Hindlimb muscle (tissue), 1 donor: Measurements from ENCODE around the gene KISS1R. TPM values are rescaled to one million over a fixed set of nuclear protein-coding genes. Genes with fewer than 3 reads are reported as not detected.
"Not testable (repeated sequence)": the region's sequence is repeated elsewhere in the genome, so short reads cannot be mapped to it uniquely, and the experiment has no call there.

Source experiments
- DNase-seq: peaks from one replicate; pipeline ENCODE4 v3.0.0-alpha.2; 2013
- polyA plus RNA-seq: library from polyadenylated mRNA; unstranded; fragments of 120-200 nt; gene quantifications from one replicate; pipeline ENCODE4 v1.2.1, GENCODE V29; 2013; ENCODE audit not compliant: insufficient read length

KISS1R gene
- not detected for polyA plus RNA-seq

- DNase-seq = no peak
Measured at GRCh38 chr19:917323-918151, at the start of gene KISS1R. Gene KISS1R (plus strand): TSS chr19:917333. CDS start chr19:917503, 170 bp downstream.

- DNase-seq = no peak
Measured at GRCh38 chr19:867855-868457, 49.2 kb upstream of the KISS1R start.

DNA sequence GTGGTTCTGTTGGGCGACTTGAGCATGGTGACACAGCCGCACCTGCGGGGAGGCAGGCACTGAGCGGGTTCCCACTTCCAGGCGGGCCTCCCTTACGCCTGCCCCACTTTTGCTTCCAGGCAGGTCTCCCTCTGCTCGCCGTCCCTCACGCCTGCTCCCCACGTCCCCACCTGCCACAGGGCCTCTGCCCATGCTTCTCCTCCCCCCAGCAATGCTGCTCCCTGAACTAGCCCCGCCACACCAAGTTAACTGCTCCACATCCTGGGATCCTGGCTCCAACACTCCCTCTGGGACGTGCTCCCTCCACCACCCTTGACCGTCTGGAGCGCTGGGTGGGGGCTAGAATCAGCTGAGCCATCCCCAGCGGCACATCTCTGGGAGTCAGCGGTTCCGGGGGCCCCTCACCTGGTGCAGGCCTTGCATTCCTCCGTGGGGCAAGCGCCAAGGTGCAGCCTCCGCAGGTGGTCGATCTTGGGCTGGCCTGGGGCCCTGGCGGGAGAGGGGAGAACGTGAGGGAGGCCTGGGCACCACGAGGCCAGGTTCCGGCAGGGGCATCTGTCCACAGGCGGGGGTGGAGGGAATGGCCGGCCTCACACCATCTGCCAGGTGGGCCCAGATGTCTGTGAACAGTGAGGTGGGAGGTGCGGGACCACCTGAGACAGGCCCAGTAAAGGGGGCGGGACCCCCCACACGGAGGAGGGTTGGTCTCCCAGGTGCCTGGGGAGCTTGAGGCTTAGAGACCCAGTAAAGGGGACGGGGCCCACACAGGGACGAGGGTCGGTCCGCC, 48.5 kb upstream of the KISS1R start:
- DNase-seq = no peak

GRCh38 chr19:869245-870177, 47.6 kb upstream of the KISS1R start:
- peak; percentile 62 for DNase-seq

DNA sequence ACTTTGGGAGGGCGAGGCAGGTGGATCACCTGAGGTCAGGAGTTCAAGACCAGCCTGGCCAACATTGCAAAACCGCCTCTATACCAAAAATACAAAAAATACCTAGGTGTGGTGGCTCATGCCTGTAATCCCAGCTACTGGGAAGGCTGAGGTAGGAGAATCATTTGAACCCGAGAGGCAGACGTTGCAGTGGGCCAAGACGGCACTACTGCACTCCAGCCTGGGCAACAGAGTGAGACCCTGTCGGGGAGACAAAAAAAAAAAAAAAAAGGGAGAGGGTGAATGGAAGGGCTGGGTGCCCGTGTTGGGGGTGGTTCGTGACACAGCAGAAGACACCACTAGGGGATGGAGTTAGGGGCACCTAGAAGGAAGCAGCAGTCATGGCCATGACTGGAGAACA, 46.8 kb upstream of the KISS1R start:
- no peak for DNase-seq

DNA sequence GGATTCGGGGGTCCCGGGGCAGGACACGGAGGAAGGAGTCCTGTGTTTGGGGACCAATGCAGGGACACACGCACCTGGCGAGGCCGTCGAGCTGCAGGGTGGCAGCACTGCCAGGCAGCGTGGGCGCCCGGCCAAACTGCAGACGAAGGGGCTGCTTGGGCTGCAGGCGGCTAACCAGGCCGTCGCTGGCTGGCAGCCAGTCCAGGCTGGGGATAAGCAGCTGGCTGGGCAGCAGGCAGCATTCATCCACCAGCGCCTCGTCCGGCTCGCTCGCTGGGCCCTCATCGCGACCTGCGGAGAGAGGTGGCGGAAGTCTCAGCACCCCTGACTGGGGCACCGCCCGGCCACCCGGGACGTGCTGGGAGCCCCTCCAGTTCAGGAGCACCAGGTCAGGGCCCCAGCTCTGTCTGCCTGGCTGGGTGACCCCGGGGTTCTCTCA, 46.2 kb upstream of the KISS1R start:
- no peak for DNase-seq

DNA sequence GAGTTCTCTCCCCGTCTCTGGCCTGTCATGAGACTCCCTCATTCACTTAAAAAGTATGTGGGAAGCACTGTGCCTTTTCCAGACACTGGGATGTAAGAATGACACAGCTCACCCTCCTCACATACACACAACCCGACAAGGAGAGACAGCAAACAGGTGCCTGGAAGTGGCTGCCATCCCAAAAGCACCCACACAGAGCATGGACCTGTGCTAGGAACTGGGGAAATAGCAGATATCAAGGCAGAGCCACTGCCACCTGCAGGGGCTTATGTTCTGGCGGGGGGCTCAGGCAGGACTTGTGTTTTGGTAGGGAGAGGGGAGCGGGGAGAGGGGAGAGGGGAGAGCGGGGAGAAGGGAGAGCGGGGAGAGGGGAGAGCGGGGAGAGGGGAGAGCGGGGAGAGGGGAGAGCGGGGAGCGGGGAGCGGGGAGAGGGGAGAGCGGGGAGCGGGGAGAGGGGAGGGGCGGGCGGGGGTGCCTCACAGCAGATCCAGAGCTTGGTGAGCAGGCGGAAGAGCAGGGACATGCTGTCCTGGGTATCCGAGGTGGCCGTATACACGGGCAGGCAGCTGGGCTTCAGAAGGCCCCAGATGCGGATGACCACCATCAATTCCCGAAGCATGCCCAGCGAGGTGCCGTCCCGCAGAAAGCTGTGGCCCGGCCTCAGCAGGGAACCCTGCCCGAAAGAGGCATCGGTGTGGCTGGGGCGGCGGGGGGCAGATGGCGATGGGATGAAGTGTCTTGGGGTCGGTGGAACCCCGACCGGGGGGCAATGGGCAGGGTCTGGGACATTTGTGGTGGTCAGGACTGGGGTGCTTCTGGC, 45.5 kb upstream of the KISS1R start:
- no peak for DNase-seq

GRCh38 chr19:872266-872951, 44.7 kb upstream of the KISS1R start:
- DNase-seq = no peak

DNA sequence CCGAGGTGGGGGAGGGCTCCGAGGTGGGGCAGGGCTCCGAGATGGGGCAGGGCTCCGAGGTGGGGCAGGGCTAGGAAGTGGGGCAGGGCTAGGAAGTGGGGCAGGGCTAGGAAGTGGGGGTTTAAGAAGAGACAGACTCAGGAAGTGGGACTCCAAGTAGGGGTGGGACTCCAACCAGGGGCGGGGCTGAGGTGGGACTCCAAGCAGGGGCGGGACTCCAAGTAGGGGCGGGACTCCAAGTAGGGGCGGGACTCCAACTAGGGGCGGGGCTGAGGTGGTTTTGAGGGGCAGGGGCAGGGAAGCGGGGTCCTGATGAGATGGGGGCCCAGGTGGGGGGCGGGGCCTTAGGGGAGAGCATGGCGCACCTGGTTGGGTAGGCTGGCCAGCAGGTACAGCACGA, 44.0 kb upstream of the KISS1R start:
- DNase-seq = no peak

DNA sequence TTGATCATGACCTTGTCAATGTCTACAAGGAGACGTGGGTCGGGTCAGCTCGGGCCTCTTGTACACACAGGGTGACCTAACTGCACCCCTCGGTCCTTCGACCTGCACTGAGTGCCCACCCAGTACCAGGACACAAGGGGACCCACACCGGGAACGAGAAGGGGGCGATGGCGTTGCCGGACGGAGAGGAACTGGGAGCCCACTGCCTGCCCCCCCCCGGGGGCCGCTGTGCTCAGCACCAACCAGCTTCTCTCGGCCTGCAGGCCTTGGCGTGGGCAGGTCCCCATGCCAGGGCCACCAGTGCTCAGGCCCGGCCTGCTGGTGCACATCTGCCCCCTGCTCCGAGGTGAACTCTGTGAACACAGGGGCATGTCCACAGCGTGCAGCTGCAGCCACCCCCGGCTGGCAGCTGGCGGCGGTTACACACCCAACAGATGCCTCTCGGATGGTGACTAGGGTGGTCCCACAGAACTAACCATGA, 43.5 kb upstream of the KISS1R start:
- no peak for DNase-seq

- no peak for DNase-seq
Measured at GRCh38 chr19:875265-875879, 41.8 kb upstream of the KISS1R start.

GRCh38 chr19:876089-876488, 41.0 kb upstream of the KISS1R start:
- no peak for DNase-seq

DNA sequence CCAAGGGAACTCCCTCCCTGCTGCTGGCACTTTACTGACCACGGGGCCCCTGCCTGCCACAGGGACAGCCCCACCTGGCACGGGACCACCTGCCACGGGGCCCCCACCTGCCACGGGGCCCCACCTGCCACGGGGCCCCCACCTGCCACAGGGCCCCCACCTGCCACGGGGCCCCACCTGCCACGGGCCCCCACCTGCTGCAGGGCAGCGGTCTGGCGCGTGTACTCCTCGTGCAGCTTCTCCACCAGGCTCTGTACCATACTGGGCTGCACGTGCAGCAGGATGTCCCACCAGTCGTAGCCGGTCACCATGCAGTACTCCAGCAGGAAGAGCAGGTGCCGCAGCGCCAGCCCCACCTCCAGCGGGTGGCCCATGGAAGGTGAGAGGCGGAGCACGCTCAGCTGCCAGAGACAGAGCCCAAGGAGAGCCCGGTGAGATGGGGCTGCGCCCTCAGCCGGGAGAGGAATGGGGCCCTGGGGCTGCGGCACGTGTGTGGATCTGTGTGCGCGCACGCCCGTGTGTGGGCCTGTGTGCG, 40.3 kb upstream of the KISS1R start:
- DNase-seq = no peak

GRCh38 chr19:877992-878660, 39.0 kb upstream of the KISS1R start:
- DNase-seq = not testable (repeated sequence)

DNA sequence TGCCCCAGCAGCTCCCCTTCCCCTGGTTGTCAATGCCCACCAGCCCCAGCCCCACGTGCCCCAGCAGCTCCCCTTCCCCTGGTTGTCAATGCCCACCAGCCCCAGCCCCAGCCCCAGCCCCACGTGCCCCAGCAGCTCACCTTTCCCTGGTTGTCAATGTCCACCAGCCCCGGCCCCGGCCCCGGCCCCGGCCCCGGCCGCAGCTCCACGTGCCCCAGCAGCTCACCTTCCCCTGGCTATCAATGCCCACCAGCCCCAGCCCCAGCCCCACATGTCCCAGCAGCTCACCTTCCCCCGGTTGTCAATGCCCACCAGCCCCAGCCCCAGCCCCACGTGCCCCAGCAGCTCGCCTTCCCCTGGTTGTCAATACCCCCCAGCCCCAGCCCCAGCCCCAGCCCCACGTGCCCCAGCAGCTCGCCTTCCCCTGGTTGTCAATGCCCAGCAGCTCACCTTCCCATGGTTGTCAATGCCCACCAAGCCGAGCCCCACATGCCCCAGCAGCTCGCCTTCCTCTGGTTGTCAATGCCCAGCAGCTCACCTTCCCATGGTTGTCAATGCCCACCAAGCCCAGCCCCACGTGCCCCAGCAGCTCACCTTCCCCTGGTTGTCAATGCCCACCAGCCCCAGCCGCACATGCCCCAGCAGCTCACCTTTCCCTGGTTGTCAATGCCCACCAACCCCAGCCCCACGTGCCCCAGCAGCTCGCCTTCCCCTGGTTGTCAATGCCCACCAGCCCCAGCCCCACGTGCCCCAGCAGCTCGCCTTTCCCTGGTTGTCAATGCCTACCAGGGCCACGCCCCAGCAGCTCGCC, 38.2 kb upstream of the KISS1R start:
- DNase-seq = not testable (repeated sequence)

GRCh38 chr19:879711-880438, 37.3 kb upstream of the KISS1R start:
- no peak for DNase-seq

GRCh38 chr19:881385-882071, 35.6 kb upstream of the KISS1R start:
- no peak for DNase-seq
